Lung (tissue), 12 donors: ENCODE results near the gene CHD9. TPM values are rescaled to one million over a fixed set of nuclear protein-coding genes. Genes with fewer than 3 reads are reported as not detected.
A peak's percentile ranks its signal among the peaks of the same experiment; 100 is the strongest.

Source experiments
- ATAC-seq: fragments of 200-7000 bp; cut with Tn5 transposase; one replicate; pipeline ENCODE4 v1.9.1; 2020; ENCODE audit warnings: moderate number of reproducible peaks; ENCODE audit not compliant: insufficient read depth, low FRiP score
- DNase-seq, 3 donors: peaks; one replicate each; pipeline ENCODE4 v3.0.0-alpha.2; 2013 to 2017
- H3K27ac ChIP-seq, 2 donors: one replicate each; pipeline ENCODE4 v1.5.1; 2013; ENCODE audit warnings: mild to moderate bottlenecking in 2 of 2, moderate library complexity in 2 of 2, control low read depth in 1 of 2, inconsistent platforms in 1 of 2, low read depth in 1 of 2, low read length in 1 of 2
- H3K27me3 ChIP-seq, 3 donors: one replicate each; pipeline ENCODE4 v1.5.1; 2013; ENCODE audit warnings: low read length in 2 of 3; ENCODE audit not compliant: control insufficient read depth in 3 of 3, insufficient read depth in 3 of 3
- H3K36me3 ChIP-seq, 4 donors: one replicate each; pipeline ENCODE4 v1.5.1; 2013; ENCODE audit warnings: low read length in 4 of 4, mild to moderate bottlenecking in 1 of 4, moderate library complexity in 1 of 4; ENCODE audit not compliant: control insufficient read depth in 4 of 4, insufficient read depth in 4 of 4
- H3K4me1 ChIP-seq, 5 donors: one replicate each; pipeline ENCODE4 v1.5.1; 2013; ENCODE audit warnings: low read length in 5 of 5, mild to moderate bottlenecking in 2 of 5, moderate library complexity in 1 of 5; ENCODE audit not compliant: control insufficient read depth in 5 of 5, insufficient read depth in 5 of 5
- H3K4me3 ChIP-seq: one replicate; pipeline ENCODE4 v1.5.1; 2013; ENCODE audit warnings: mild to moderate bottlenecking, control low read depth, moderate library complexity
- H3K9ac ChIP-seq, 2 donors: one replicate each; pipeline ENCODE4 v1.5.1; 2013; ENCODE audit warnings: low read length in 2 of 2, control low read depth in 1 of 2; ENCODE audit not compliant: insufficient read depth in 1 of 2
- H3K9me3 ChIP-seq, 4 donors: one replicate each; pipeline ENCODE4 v1.5.1; 2013; ENCODE audit warnings: low read length in 3 of 4, mild to moderate bottlenecking in 1 of 4, moderate library complexity in 1 of 4; ENCODE audit not compliant: control insufficient read depth in 4 of 4, insufficient read depth in 3 of 4
- CTCF ChIP-seq: IDR thresholded peaks from 2 replicates; pipeline ENCODE4 v1.5.1; 2012; ENCODE audit warnings: mild to moderate bottlenecking; ENCODE audit errors: control extremely low read depth, extremely low read depth
- WGBS, 2 donors: extraction: QIAGEN DNeasy Blood & Tissue Kit; methylation state at CpG; one replicate each; pipeline ENCODE4 v1.1.7; 2013; 5-methylcytosine and 5-hydroxymethylcytosine counted together
- polyA plus RNA-seq, 2 donors: library from polyadenylated mRNA; stranded (reverse); fragments of 200-250 nt; gene quantifications; one replicate each; pipeline ENCODE4 v1.2.1, GENCODE V29; 2013
- total RNA-seq, 2 donors: library from RNA; depleted of rRNA in 1 of 2; stranded (reverse); fragments of >200 nt in 1 of 2; gene quantifications; one replicate each; pipeline ENCODE4 v1.2.1, GENCODE V29; 2014 to 2021
- donor health status: control.
- donor health status: control.
- donor health status: Bipolar disorder and iron deficiency.
- donor health status: healthy.
- donor health status: DM: yes; HTN: yes; CAD: no.

Gene CHD9
- total and polyA plus RNA-seq, 4 donors = 12.7 to 138 (median 39.4) TPM

- 82 to 86% methylated on average over 2 of the region's 2 CpGs for WGBS, 2 donors
- Histone ChIP-seq H3K4me1 (no peaks in the 10 kb centered on the region), H3K4me3 (no peak overlapping the region), H3K36me3 (no peaks in the 10 kb centered on the region), H3K27me3 (no peaks in the 10 kb centered on the region), H3K9me3 (no peaks in the 10 kb centered on the region), H3K27ac (no peak overlapping the region), H3K9ac (no peak overlapping the region)
- ATAC-seq (no peak), DNase-seq (no peak)
- no peak for TF ChIP-seq CTCF
Observed at GRCh38 chr16:53018834-53019416, 35.9 kb upstream of the CHD9 start.

GRCh38 chr16:53022374-53022773 lies 32.4 kb upstream of the CHD9 start:
- peak; percentile 25 for TF ChIP-seq CTCF
- ATAC-seq (peak; percentile 75), DNase-seq (peak; percentile 64 to 77 (median 71))
- Histone ChIP-seq H3K27ac (no peak overlapping the region), H3K27me3 (no peaks in the 10 kb centered on the region), H3K9ac (no peak overlapping the region), H3K4me3 (no peak overlapping the region), H3K9me3 (no peaks in the 10 kb centered on the region), H3K36me3 (no peaks in the 10 kb centered on the region), H3K4me1 (no peaks in the 10 kb centered on the region)
- WGBS, 2 donors = 5 to 8% methylated on average over 5 of the region's 5 CpGs

- Histone ChIP-seq H3K4me3 (no peak overlapping the region), H3K4me1 (no peaks in the 10 kb centered on the region), H3K27me3 (no peaks in the 10 kb centered on the region), H3K36me3 (no peaks in the 10 kb centered on the region), H3K27ac (no peak overlapping the region), H3K9ac (no peak overlapping the region), H3K9me3 (no peaks in the 10 kb centered on the region)
- WGBS, 2 donors = 97 to 99% methylated on average over 4 of the region's 4 CpGs
- DNase-seq (no peak), ATAC-seq (no peak)
- TF ChIP-seq CTCF = no peak
Observed at GRCh38 chr16:53024045-53024444, 30.7 kb upstream of the CHD9 start.

GRCh38 chr16:53029971-53030370 lies 24.8 kb upstream of the CHD9 start:
- no peak for TF ChIP-seq CTCF
- Histone ChIP-seq H3K4me1 (no peaks in the 10 kb centered on the region), H3K27me3 (no peaks in the 10 kb centered on the region), H3K9ac (no peak overlapping the region), H3K4me3 (no peak overlapping the region), H3K36me3 (no peaks in the 10 kb centered on the region), H3K27ac (no peak overlapping the region), H3K9me3 (peaks cover 0 to 4% (median 0%) of the 10 kb centered on the region in 4 donors)
- 61 to 90% methylated on average over 3 of the region's 3 CpGs for WGBS, 2 donors
- DNase-seq = peak in 1 of 3 donors; percentile 27
- ATAC-seq = peak; percentile 34
